HepG2 (cell line): ENCODE measurements around the gene A1CF. TPM values are rescaled to one million over a fixed set of nuclear protein-coding genes. Genes with fewer than 3 reads are reported as not detected.

Source experiments
- ATF1 ChIP-seq: IDR thresholded peaks from 2 replicates; pipeline ENCODE4 v1.6.1; 2016; ENCODE audit warnings: mild to moderate bottlenecking, control low read depth
- BRCA1 ChIP-seq: sonication (generic); formaldehyde crosslinking; IDR thresholded peaks from 2 replicates; pipeline ENCODE4 v1.4.0; 2020; ENCODE audit warnings: missing genetic modification reagents
- CEBPG ChIP-seq: IDR thresholded peaks from 2 replicates; pipeline ENCODE4 v1.6.1; 2016
- CENPBD1 ChIP-seq: sonication (generic); formaldehyde crosslinking; IDR thresholded peaks from 2 replicates; pipeline ENCODE4 v1.8.0; 2022; ENCODE audit warnings: missing genetic modification reagents, low read depth, mild to moderate bottlenecking, borderline replicate concordance
- CREM ChIP-seq, 2 experiments: sonication (generic) in 1 of 2; formaldehyde crosslinking in 1 of 2; IDR thresholded peaks; 2 replicates each; pipeline versions ENCODE4 v1.4.0 to v1.6.1; 2016 to 2020; ENCODE audit warnings: antibody characterized with exemption in 1 of 2, mild to moderate bottlenecking in 1 of 2, missing genetic modification reagents in 1 of 2
- FOXK1 ChIP-seq: sonication (generic); formaldehyde crosslinking; IDR thresholded peaks from 2 replicates; pipeline ENCODE4 v1.4.0; 2020; ENCODE audit warnings: low read depth, missing genetic modification reagents, borderline replicate concordance
- GATA4 ChIP-seq: sonication (generic); IDR thresholded peaks from 2 replicates; pipeline ENCODE4 v1.6.1; 2016; ENCODE audit warnings: antibody characterized with exemption, low read depth, borderline replicate concordance
- HNRNPUL1 ChIP-seq: fragments of 200-400 bp; formaldehyde crosslinking; IDR thresholded peaks from 2 replicates; pipeline ENCODE4 v1.6.1; 2017; ENCODE audit warnings: low read depth, mild to moderate bottlenecking, low read length, moderate library complexity
- IRF2 ChIP-seq: IDR thresholded peaks from 2 replicates; pipeline ENCODE4 v1.6.1; 2018; ENCODE audit warnings: missing genetic modification reagents, missing compliant biosample characterization
- POLR2A ChIP-seq, 2 experiments: IDR thresholded peaks; 2 replicates each; pipeline ENCODE4 v1.6.1; 2011; ENCODE audit warnings: low read depth in 2 of 2, low read length in 2 of 2, mild to moderate bottlenecking in 1 of 2, moderate library complexity in 1 of 2; ENCODE audit not compliant: insufficient read depth in 1 of 2
- SIX1 ChIP-seq: sonication (generic); formaldehyde crosslinking; IDR thresholded peaks from 2 replicates; pipeline ENCODE4 v1.4.0; 2020; ENCODE audit warnings: missing genetic modification reagents, borderline replicate concordance
- SP140L ChIP-seq: sonication (generic); formaldehyde crosslinking; IDR thresholded peaks from 2 replicates; pipeline ENCODE4 v1.4.0; 2020; ENCODE audit warnings: missing genetic modification reagents, borderline replicate concordance
- ZNF101 ChIP-seq: sonication (generic); formaldehyde crosslinking; IDR thresholded peaks from 2 replicates; pipeline ENCODE4 v1.4.0; 2020; ENCODE audit warnings: mild to moderate bottlenecking, low read depth, missing genetic modification reagents, borderline replicate concordance
- ZNF510 ChIP-seq: sonication (generic); formaldehyde crosslinking; IDR thresholded peaks from 2 replicates; pipeline ENCODE4 v1.4.0; 2020; ENCODE audit warnings: low read depth, mild to moderate bottlenecking, missing genetic modification reagents
- polyA plus RNA-seq, 8 experiments: library from polyadenylated mRNA; depleted of rRNA in 3 of 8; stranded (reverse) in 7 of 8; unstranded in 1 of 8; fragments of >200 nt; fragmentation: Illumina TruSeq in 4 of 8; extraction: Trizol in 4 of 8; gene quantifications; 2 replicates each; pipeline versions ENCODE4 v1.2.1 to v1.2.3, GENCODE V29; 2011 to 2016; ENCODE audit warnings: low read depth in 4 of 8, missing spikeins in 1 of 8, mixed read lengths in 1 of 8; ENCODE audit not compliant: insufficient read depth in 1 of 8
- total RNA-seq, 5 experiments: library from RNA; depleted of rRNA; stranded (reverse); fragments of >200 nt; fragmentation: Illumina TruSeq; extraction: Trizol; gene quantifications; 2 replicates each; pipeline ENCODE4 v1.2.3, GENCODE V29; 2016; ENCODE audit warnings: low read depth in 1 of 5
- TF ChIP-seq, protein P1 (sequence below), 2 experiments: sonication (generic) in 1 of 2; formaldehyde crosslinking in 1 of 2; IDR thresholded peaks; 2 replicates each; pipeline versions ENCODE4 v1.4.0 to v1.6.1; 2016 to 2020; ENCODE audit warnings: borderline replicate concordance in 1 of 2, low read depth in 1 of 2, mild to moderate bottlenecking in 1 of 2, missing genetic modification reagents in 1 of 2
- TF ChIP-seq, protein P2 (sequence below): IDR thresholded peaks from 2 replicates; pipeline ENCODE4 v1.6.1; 2012; ENCODE audit warnings: low read length, improper control_type of control experiment
- TF ChIP-seq, protein P3 (sequence below): sonication (generic); formaldehyde crosslinking; IDR thresholded peaks from 2 replicates; pipeline ENCODE4 v1.4.0; 2020; ENCODE audit warnings: missing genetic modification reagents

The A1CF gene
- total and polyA plus RNA-seq, 2 of the 13 experiments (the other 11 are each of a cell fraction or from before 2014, with no cell fraction given) = 56.1 to 58.1 TPM

- TF ChIP-seq CENPBD1 (no peak), FOXK1 (CRISPR knock-in tag) (no peak), SIX1 (CRISPR knock-in tag) (peak; percentile 12; the same call in 1 of the 2 replicates), POLR2A (IDR thresholded peaks at IDR 0.05; ENCODE audit: insufficient read depth in 1 of 2, low read depth in 2 of 2, low read length in 2 of 2) (peak; percentile 68 to 91), ZNF510 (CRISPR knock-in tag) (no peak), ZNF101 (CRISPR knock-in tag) (no peak), CEBPG (peak; percentile 18; the same call in 1 of the 2 replicates), HNRNPUL1 (no peak), ATF1 (0 out of 2 replicates have a peak, but pooled peaks have one; percentile 29), IRF2 (CRISPR knock-in tag) (0 out of 2 replicates have a peak, but pooled peaks have one; percentile 15), SP140L (CRISPR knock-in tag) (no peak), BRCA1 (CRISPR knock-in tag) (no peak), CREM (IDR thresholded peaks at IDR 0.05) (peak; percentile 54; the same call in 1 of the 2 replicates), CREM (CRISPR knock-in tag; IDR thresholded peaks at IDR 0.05) (no peak), GATA4 (peak; percentile 64; the same call in 1 of the 2 replicates)
- TF ChIP-seq, protein P1, sequence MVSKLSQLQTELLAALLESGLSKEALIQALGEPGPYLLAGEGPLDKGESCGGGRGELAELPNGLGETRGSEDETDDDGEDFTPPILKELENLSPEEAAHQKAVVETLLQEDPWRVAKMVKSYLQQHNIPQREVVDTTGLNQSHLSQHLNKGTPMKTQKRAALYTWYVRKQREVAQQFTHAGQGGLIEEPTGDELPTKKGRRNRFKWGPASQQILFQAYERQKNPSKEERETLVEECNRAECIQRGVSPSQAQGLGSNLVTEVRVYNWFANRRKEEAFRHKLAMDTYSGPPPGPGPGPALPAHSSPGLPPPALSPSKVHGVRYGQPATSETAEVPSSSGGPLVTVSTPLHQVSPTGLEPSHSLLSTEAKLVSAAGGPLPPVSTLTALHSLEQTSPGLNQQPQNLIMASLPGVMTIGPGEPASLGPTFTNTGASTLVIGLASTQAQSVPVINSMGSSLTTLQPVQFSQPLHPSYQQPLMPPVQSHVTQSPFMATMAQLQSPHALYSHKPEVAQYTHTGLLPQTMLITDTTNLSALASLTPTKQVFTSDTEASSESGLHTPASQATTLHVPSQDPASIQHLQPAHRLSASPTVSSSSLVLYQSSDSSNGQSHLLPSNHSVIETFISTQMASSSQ (IDR thresholded peaks at IDR 0.05; ENCODE audit: low read depth) = peak; percentile 91
- TF ChIP-seq, protein P1 (CRISPR knock-in tag; IDR thresholded peaks at IDR 0.05; ENCODE audit: borderline replicate concordance) = peak; percentile 92
- TF ChIP-seq, protein P2, sequence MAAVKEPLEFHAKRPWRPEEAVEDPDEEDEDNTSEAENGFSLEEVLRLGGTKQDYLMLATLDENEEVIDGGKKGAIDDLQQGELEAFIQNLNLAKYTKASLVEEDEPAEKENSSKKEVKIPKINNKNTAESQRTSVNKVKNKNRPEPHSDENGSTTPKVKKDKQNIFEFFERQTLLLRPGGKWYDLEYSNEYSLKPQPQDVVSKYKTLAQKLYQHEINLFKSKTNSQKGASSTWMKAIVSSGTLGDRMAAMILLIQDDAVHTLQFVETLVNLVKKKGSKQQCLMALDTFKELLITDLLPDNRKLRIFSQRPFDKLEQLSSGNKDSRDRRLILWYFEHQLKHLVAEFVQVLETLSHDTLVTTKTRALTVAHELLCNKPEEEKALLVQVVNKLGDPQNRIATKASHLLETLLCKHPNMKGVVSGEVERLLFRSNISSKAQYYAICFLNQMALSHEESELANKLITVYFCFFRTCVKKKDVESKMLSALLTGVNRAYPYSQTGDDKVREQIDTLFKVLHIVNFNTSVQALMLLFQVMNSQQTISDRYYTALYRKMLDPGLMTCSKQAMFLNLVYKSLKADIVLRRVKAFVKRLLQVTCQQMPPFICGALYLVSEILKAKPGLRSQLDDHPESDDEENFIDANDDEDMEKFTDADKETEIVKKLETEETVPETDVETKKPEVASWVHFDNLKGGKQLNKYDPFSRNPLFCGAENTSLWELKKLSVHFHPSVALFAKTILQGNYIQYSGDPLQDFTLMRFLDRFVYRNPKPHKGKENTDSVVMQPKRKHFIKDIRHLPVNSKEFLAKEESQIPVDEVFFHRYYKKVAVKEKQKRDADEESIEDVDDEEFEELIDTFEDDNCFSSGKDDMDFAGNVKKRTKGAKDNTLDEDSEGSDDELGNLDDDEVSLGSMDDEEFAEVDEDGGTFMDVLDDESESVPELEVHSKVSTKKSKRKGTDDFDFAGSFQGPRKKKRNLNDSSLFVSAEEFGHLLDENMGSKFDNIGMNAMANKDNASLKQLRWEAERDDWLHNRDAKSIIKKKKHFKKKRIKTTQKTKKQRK = no peak
- TF ChIP-seq, protein P3, sequence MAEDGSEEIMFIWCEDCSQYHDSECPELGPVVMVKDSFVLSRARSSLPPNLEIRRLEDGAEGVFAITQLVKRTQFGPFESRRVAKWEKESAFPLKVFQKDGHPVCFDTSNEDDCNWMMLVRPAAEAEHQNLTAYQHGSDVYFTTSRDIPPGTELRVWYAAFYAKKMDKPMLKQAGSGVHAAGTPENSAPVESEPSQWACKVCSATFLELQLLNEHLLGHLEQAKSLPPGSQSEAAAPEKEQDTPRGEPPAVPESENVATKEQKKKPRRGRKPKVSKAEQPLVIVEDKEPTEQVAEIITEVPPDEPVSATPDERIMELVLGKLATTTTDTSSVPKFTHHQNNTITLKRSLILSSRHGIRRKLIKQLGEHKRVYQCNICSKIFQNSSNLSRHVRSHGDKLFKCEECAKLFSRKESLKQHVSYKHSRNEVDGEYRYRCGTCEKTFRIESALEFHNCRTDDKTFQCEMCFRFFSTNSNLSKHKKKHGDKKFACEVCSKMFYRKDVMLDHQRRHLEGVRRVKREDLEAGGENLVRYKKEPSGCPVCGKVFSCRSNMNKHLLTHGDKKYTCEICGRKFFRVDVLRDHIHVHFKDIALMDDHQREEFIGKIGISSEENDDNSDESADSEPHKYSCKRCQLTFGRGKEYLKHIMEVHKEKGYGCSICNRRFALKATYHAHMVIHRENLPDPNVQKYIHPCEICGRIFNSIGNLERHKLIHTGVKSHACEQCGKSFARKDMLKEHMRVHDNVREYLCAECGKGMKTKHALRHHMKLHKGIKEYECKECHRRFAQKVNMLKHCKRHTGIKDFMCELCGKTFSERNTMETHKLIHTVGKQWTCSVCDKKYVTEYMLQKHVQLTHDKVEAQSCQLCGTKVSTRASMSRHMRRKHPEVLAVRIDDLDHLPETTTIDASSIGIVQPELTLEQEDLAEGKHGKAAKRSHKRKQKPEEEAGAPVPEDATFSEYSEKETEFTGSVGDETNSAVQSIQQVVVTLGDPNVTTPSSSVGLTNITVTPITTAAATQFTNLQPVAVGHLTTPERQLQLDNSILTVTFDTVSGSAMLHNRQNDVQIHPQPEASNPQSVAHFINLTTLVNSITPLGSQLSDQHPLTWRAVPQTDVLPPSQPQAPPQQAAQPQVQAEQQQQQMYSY (CRISPR knock-in tag) = no peak
These were observed at the start of gene A1CF (continued) for GRCh38 chr10:50885097-50885859.
